Panc1 (cell line): ENCODE results near the gene PHF2. TPM values are rescaled to one million over a fixed set of nuclear protein-coding genes. Genes with fewer than 3 reads are reported as not detected.

Source experiments
- ATAC-seq: fragments of 200-7000 bp; cut with Tn5 transposase; 2 replicates; pipeline ENCODE4 v1.9.1; 2020; ENCODE audit warnings: mild to moderate bottlenecking, moderate library complexity
- BruUV-seq: library from RNA; stranded (reverse); fragments of 400-500 nt; replicated peaks from 2 replicates; lab custom pipeline; 2021; lab: Mats Ljungman, UMichigan
- CTCF ChIA-PET: fragments of 300-600 bp; sonication (Branson Sonifier 250); formaldehyde crosslinking; loops from one replicate; lab custom pipeline; 2022; ENCODE audit warnings: antibody characterized with exemption; lab: Charles Lee
- POLR2A ChIA-PET: fragments of 300-600 bp; sonication (Branson Sonifier 250); formaldehyde crosslinking; loops from one replicate; lab custom pipeline; 2022; ENCODE audit warnings: antibody characterized with exemption; lab: Charles Lee
- DNase-seq: peaks from one replicate; pipeline ENCODE4 v3.0.0-alpha.2; 2010; ENCODE audit warnings: low read depth, low spot score
- H3K27ac ChIP-seq: 2 replicates; pipeline ENCODE4 v1.5.1; 2011; ENCODE audit warnings: mild to moderate bottlenecking, low read length, inconsistent platforms
- H3K27me3 ChIP-seq: fragments of 200-500 bp; sonication (Bioruptor generic); 2 replicates; pipeline ENCODE4 v1.6.0; 2014; ENCODE audit warnings: low read length, inconsistent platforms; ENCODE audit not compliant: control insufficient read depth, insufficient read depth
- H3K36me3 ChIP-seq: fragments of 200-500 bp; sonication (Bioruptor generic); 2 replicates; pipeline ENCODE4 v1.5.1; 2014; ENCODE audit warnings: inconsistent platforms, mild to moderate bottlenecking, low read length, moderate library complexity; ENCODE audit not compliant: control insufficient read depth, insufficient read depth
- H3K4me1 ChIP-seq: 2 replicates; pipeline ENCODE4 v1.5.1; 2011; ENCODE audit warnings: inconsistent platforms, mild to moderate bottlenecking, low read length, moderate library complexity; ENCODE audit not compliant: control insufficient read depth, insufficient read depth
- H3K4me3 ChIP-seq, 2 experiments: 2 replicates each; pipeline ENCODE4 v1.5.1; 2011 to 2012; ENCODE audit warnings: low read depth in 2 of 2, low read length in 2 of 2, mild to moderate bottlenecking in 2 of 2, inconsistent platforms in 1 of 2, moderate library complexity in 1 of 2
- H3K9me3 ChIP-seq: fragments of 200-500 bp; sonication (Bioruptor generic); 2 replicates; pipeline ENCODE4 v1.5.1; 2014; ENCODE audit warnings: low read depth, mild to moderate bottlenecking, inconsistent platforms, low read length, moderate library complexity; ENCODE audit not compliant: control insufficient read depth, insufficient read depth
- POLR2AphosphoS5 ChIP-seq: IDR thresholded peaks from 2 replicates; pipeline ENCODE4 v1.6.1; 2012; ENCODE audit warnings: mild to moderate bottlenecking, low read depth, low read length, moderate library complexity
- SIN3A ChIP-seq: IDR thresholded peaks from 2 replicates; pipeline ENCODE4 v1.6.1; 2012; ENCODE audit warnings: low read depth, mild to moderate bottlenecking, low read length, moderate library complexity, borderline replicate concordance; ENCODE audit not compliant: insufficient read depth
- TCF7L2 ChIP-seq: IDR thresholded peaks from 2 replicates; pipeline ENCODE4 v1.6.1; 2011; ENCODE audit warnings: mild to moderate bottlenecking, low read depth, low read length, inconsistent platforms
- in situ Hi-C: cut with HindIII; loops from 2 replicates; pipeline ENCODE4 v1.10.0; 2016; ENCODE audit warnings: low sequenced_read_pairs, low pct_unique_long_range_greater_than_20kb
- intact Hi-C: fragments of 100-400 bp; cut with micrococcal nuclease; formaldehyde crosslinking; loops from one replicate; pipeline ENCODE4 v1.10.0; 2022; ENCODE audit not compliant: unreplicated experiment
- total RNA-seq: library from RNA; stranded (reverse); gene quantifications from one replicate; pipeline ENCODE4 v1.2.1, GENCODE V29; 2021; ENCODE audit not compliant: unreplicated experiment
- TF ChIP-seq, protein P1 (sequence below), 2 experiments: IDR thresholded peaks; 2 replicates each; pipeline ENCODE4 v1.6.1; 2011 to 2012; ENCODE audit warnings: low read depth in 2 of 2, control low read depth in 1 of 2, low read length in 1 of 2, mild to moderate bottlenecking in 1 of 2, moderate library complexity in 1 of 2; ENCODE audit not compliant: insufficient read depth in 1 of 2
- TF ChIP-seq, protein P2 (sequence below): fragments of 450-650 bp; IDR thresholded peaks from 2 replicates; pipeline ENCODE4 v1.5.1; 2017; ENCODE audit warnings: mild to moderate bottlenecking

Gene PHF2
- total RNA-seq, 1 experiment from 2014 or later, result 16.6 TPM

DNA sequence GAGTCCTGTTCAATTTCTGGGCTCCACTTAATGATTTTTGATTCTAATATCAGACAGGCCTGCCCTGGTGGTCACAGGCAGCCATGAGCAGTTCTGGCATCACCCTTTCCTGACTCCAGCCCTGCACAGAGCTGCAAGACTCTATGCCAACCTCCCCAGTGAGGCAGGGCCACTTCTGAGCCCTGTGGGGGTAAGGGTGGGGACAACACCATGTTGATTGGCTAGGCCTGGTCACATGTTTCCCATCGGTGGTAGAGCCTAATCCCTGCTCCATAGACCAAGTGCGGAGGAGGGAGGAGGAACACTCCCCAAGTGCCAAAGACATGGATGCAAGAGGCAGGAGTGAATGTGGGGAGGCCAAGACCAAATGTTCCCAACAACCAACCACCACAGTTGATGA, 134.6 kb downstream of the PHF2 start:
- in situ Hi-C loops, result no loop called here
- intact Hi-C loops, result no loop called here
- ChIA-PET CTCF (no interaction called here), POLR2A (no interaction called here)
- Histone ChIP-seq H3K4me3 (no peak overlapping the region), H3K36me3 (no peaks in the 10 kb centered on the region), H3K27ac (no peak overlapping the region), H3K27me3 (no peaks in the 10 kb centered on the region), H3K4me1 (no peaks in the 10 kb centered on the region), H3K9me3 (no peaks in the 10 kb centered on the region)
- BruUV-seq, result no TSS peak
- ATAC-seq, result no peak
- DNase-seq, result no peak
- TF ChIP-seq TCF7L2 (no peak), SIN3A (no peak), POLR2AphosphoS5 (no peak)
- TF ChIP-seq, protein P1, sequence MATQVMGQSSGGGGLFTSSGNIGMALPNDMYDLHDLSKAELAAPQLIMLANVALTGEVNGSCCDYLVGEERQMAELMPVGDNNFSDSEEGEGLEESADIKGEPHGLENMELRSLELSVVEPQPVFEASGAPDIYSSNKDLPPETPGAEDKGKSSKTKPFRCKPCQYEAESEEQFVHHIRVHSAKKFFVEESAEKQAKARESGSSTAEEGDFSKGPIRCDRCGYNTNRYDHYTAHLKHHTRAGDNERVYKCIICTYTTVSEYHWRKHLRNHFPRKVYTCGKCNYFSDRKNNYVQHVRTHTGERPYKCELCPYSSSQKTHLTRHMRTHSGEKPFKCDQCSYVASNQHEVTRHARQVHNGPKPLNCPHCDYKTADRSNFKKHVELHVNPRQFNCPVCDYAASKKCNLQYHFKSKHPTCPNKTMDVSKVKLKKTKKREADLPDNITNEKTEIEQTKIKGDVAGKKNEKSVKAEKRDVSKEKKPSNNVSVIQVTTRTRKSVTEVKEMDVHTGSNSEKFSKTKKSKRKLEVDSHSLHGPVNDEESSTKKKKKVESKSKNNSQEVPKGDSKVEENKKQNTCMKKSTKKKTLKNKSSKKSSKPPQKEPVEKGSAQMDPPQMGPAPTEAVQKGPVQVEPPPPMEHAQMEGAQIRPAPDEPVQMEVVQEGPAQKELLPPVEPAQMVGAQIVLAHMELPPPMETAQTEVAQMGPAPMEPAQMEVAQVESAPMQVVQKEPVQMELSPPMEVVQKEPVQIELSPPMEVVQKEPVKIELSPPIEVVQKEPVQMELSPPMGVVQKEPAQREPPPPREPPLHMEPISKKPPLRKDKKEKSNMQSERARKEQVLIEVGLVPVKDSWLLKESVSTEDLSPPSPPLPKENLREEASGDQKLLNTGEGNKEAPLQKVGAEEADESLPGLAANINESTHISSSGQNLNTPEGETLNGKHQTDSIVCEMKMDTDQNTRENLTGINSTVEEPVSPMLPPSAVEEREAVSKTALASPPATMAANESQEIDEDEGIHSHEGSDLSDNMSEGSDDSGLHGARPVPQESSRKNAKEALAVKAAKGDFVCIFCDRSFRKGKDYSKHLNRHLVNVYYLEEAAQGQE (IDR thresholded peaks at IDR 0.05; ENCODE audit: insufficient read depth in 1 of 2, low read depth in 2 of 2, low read length in 1 of 2), result no peak
- TF ChIP-seq, protein P2, sequence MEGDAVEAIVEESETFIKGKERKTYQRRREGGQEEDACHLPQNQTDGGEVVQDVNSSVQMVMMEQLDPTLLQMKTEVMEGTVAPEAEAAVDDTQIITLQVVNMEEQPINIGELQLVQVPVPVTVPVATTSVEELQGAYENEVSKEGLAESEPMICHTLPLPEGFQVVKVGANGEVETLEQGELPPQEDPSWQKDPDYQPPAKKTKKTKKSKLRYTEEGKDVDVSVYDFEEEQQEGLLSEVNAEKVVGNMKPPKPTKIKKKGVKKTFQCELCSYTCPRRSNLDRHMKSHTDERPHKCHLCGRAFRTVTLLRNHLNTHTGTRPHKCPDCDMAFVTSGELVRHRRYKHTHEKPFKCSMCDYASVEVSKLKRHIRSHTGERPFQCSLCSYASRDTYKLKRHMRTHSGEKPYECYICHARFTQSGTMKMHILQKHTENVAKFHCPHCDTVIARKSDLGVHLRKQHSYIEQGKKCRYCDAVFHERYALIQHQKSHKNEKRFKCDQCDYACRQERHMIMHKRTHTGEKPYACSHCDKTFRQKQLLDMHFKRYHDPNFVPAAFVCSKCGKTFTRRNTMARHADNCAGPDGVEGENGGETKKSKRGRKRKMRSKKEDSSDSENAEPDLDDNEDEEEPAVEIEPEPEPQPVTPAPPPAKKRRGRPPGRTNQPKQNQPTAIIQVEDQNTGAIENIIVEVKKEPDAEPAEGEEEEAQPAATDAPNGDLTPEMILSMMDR, result no peak

- Histone ChIP-seq H3K4me1 (no peaks in the 10 kb centered on the region), H3K27ac (no peak overlapping the region), H3K27me3 (no peaks in the 10 kb centered on the region), H3K9me3 (no peaks in the 10 kb centered on the region), H3K36me3 (no peaks in the 10 kb centered on the region), H3K4me3 (no peak overlapping the region)
- TF ChIP-seq TCF7L2, result no peak
- TF ChIP-seq, protein P1 (IDR thresholded peaks at IDR 0.05; ENCODE audit: insufficient read depth in 1 of 2, low read depth in 2 of 2, low read length in 1 of 2), result no peak
- TF ChIP-seq SIN3A, result no peak
- TF ChIP-seq POLR2AphosphoS5, result no peak
- TF ChIP-seq, protein P2, result no peak
- intact Hi-C loops, result no loop called here
- ATAC-seq (no peak), DNase-seq (no peak)
- no TSS peak for BruUV-seq
- in situ Hi-C loops, result no loop called here
- ChIA-PET POLR2A (no interaction called here), CTCF (no interaction called here)
These were observed 136.5 kb downstream of the PHF2 start for GRCh38 chr9:93712896-93713295.
